Endothelial cell of coronary artery (primary cell): Measurements from ENCODE around the gene MGAM2. TPM values are rescaled to one million over a fixed set of nuclear protein-coding genes. Genes with fewer than 3 reads are reported as not detected.

Experiments used
- total RNA-seq: library from RNA; depleted of rRNA; stranded (reverse); fragments of >200 nt; gene quantifications from 2 replicates; pipeline ENCODE4 v1.2.3, GENCODE V29; 2014

Gene MGAM2
- total RNA-seq = under 0.01 TPM in 1 of 2 replicates, not detected in the other

GRCh38 chr7:142111499-142111898 is at the start of gene MGAM2:
Gene MGAM2, plus strand, starts transcription at chr7:142111718. Its CDS starts 5,156 bp downstream, at chr7:142116874.

GRCh38 chr7:142257958-142258357 is 146.4 kb downstream of the MGAM2 start, which contains the start of gene PRSS58:
Gene PRSS58, minus strand, starts transcription at chr7:142258058. Its CDS starts 351 bp downstream, at chr7:142257707.

Other genes starting within 250 kb of the MGAM2 start
- not detected in 2 replicates for gene OR9A4, start 195.3 kb upstream of the MGAM2 start, total RNA-seq
- not detected in 2 replicates for gene CLEC5A, start 164.7 kb upstream of the MGAM2 start, total RNA-seq
- not detected in 2 replicates for gene TAS2R38, start 137.9 kb upstream of the MGAM2 start, total RNA-seq
- under 0.01 and 0.09 TPM in 2 replicates for gene MGAM, start 115.8 kb upstream of the MGAM2 start, total RNA-seq
- gene PRSS58, start 146.3 kb downstream of the MGAM2 start, total RNA-seq = not detected in 2 replicates